Right lobe of liver (tissue), 4 donors: ENCODE data around the gene METTL27.

Source experiments
- CTCF ChIP-seq, 4 donors: fragments of 200-600 bp in 3 of 4; fragments of 450-650 bp in 1 of 4; IDR thresholded peaks; one replicate each; pipeline versions ENCODE4 v1.5.1 to v1.8.0; 2016 to 2022; ENCODE audit warnings: antibody characterized with exemption in 4 of 4, mild to moderate bottlenecking in 2 of 4
- POLR2A ChIP-seq: fragments of 450-650 bp; IDR thresholded peaks from one replicate; pipeline ENCODE4 v1.6.1; 2017; ENCODE audit warnings: antibody characterized with exemption, mild to moderate bottlenecking
- donor health status: DM: no; HTN: no; CAD: no.
- donor health status: DM: no; HTN: no; CAD: no.
- donor health status: DM: no; HTN: yes; CAD: no.

DNA sequence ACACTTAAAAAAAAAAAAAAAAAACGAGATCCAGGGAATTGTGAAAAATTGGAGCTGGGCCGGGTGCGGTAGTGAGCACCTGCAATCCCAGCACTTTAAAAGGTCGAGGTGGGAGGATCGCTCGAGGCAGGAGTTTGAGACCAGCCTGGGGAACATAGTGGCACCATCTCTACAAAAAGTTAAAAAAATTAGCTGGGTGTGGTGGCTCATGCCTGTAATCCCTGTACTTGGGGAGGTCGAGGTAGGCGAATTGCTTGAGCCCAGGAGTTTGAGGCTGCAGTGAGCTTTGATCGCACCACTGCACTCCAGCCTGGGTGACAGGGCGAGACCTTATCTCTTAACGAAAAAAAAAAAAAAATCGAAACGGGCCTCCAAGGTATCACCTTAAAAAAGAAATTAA is 9.5 kb downstream of the METTL27 start:
- TF ChIP-seq CTCF (IDR thresholded peaks at IDR 0.05) (no peak), POLR2A (no peak)
